ENCODE data around the gene CAMTA1. TPM values are rescaled to one million over a fixed set of nuclear protein-coding genes. Genes with fewer than 3 reads are reported as not detected.

CAMTA1 gene
- total RNA-seq, 1 donor from 2014 or later, result 268 TPM

Small RNAs within 50 kb of the gene (small RNA-seq; reads per million reads assigned to genes)
- not detected for gene AL359881.1
- not detected for gene AL590128.1
- not detected for gene RNU1-8P

Other genes with a start within 250 kb of the CAMTA1 start
- gene NOL9, start 230.9 kb upstream of the CAMTA1 start, total RNA-seq (ENCODE audit: low replicate concordance), result 28.1 and 48.0 TPM in 2 replicates
- gene TAS1R1, start 230.1 kb upstream of the CAMTA1 start, total RNA-seq (ENCODE audit: low replicate concordance), result not detected in 2 replicates
- 18.3 and 28.3 TPM in 2 replicates for gene ZBTB48, start 205.5 kb upstream of the CAMTA1 start, total RNA-seq (ENCODE audit: low replicate concordance)
- gene KLHL21, start 182.6 kb upstream of the CAMTA1 start, total RNA-seq (ENCODE audit: low replicate concordance), result 4.8 and 7.2 TPM in 2 replicates
- gene PHF13, start 171.7 kb upstream of the CAMTA1 start, total RNA-seq (ENCODE audit: low replicate concordance), result 32.0 and 35.6 TPM in 2 replicates
- gene THAP3, start 160.6 kb upstream of the CAMTA1 start, total RNA-seq (ENCODE audit: low replicate concordance), result 25.0 and 37.2 TPM in 2 replicates
- 39.4 and 47.6 TPM in 2 replicates for gene DNAJC11, start 83.6 kb upstream of the CAMTA1 start, total RNA-seq (ENCODE audit: low replicate concordance)

All from neural progenitor cell (in vitro differentiated cells).